SK-N-SH treated with all-trans-retinoic acid at 6 μM for 48 hours (cell line): Measurements from ENCODE around the gene ANKRD33B.

Experiments
- ATAC-seq: fragments of 200-7000 bp; cut with Tn5 transposase; 3 replicates; pipeline ENCODE4 v1.9.1; 2020; ENCODE audit warnings: mild to moderate bottlenecking, moderate library complexity
- ARNTL ChIP-seq: fragments of 450-650 bp; formaldehyde crosslinking; IDR thresholded peaks from 2 replicates; pipeline ENCODE4 v1.5.0; 2020; ENCODE audit warnings: low read depth, mild to moderate bottlenecking, moderate library complexity, borderline replicate concordance
- BACH2 ChIP-seq: fragments of 250-450 bp; sonication (Bioruptor Pico); IDR thresholded peaks from 2 replicates; pipeline ENCODE4 v1.9.0; 2021; ENCODE audit warnings: mild to moderate bottlenecking, borderline replicate concordance
- CSDC2 ChIP-seq: fragments of 250-450 bp; sonication (Bioruptor Pico); IDR thresholded peaks from 2 replicates; pipeline ENCODE4 v1.5.0; 2020; ENCODE audit warnings: mild to moderate bottlenecking, moderate library complexity
- CSRNP3 ChIP-seq: fragments of 250-450 bp; sonication (Bioruptor Pico); IDR thresholded peaks from 2 replicates; pipeline ENCODE4 v1.5.1; 2021; ENCODE audit warnings: mild to moderate bottlenecking, moderate library complexity
- ESRRG ChIP-seq: fragments of 250-450 bp; sonication (Bioruptor Pico); IDR thresholded peaks from 2 replicates; pipeline ENCODE4 v1.6.1; 2021; ENCODE audit warnings: mild to moderate bottlenecking
- GLIS3 ChIP-seq: fragments of 250-450 bp; sonication (Bioruptor Pico); IDR thresholded peaks from 2 replicates; pipeline ENCODE4 v1.5.0; 2020; ENCODE audit warnings: mild to moderate bottlenecking, moderate library complexity
- ISL1 ChIP-seq: fragments of 250-450 bp; sonication (Bioruptor Pico); IDR thresholded peaks from 2 replicates; pipeline ENCODE4 v2.1.2; 2022; ENCODE audit warnings: mild to moderate bottlenecking, moderate library complexity
- OSR1 ChIP-seq: fragments of 250-450 bp; sonication (Bioruptor Pico); IDR thresholded peaks from 2 replicates; pipeline ENCODE4 v1.8.0; 2022; ENCODE audit warnings: moderate library complexity, mild to moderate bottlenecking, inconsistent platforms
- POU6F1 ChIP-seq: fragments of 250-450 bp; sonication (Bioruptor Pico); IDR thresholded peaks from 2 replicates; pipeline ENCODE4 v1.8.0; 2021; ENCODE audit warnings: low read depth, mild to moderate bottlenecking, moderate library complexity, borderline replicate concordance
- PPARA ChIP-seq: fragments of 250-450 bp; sonication (Bioruptor Pico); IDR thresholded peaks from 2 replicates; pipeline ENCODE4 v1.5.0; 2020; ENCODE audit warnings: mild to moderate bottlenecking, borderline replicate concordance
- RARB ChIP-seq: fragments of 250-450 bp; sonication (Bioruptor Pico); IDR thresholded peaks from 2 replicates; pipeline ENCODE4 v1.8.0; 2021; ENCODE audit warnings: mild to moderate bottlenecking, moderate library complexity
- SNAI2 ChIP-seq: fragments of 250-450 bp; sonication (Bioruptor Pico); IDR thresholded peaks from 2 replicates; pipeline ENCODE4 v1.5.0; 2020; ENCODE audit warnings: mild to moderate bottlenecking, moderate library complexity
- TCF4 ChIP-seq: fragments of 250-450 bp; sonication (Bioruptor Pico); IDR thresholded peaks from 2 replicates; pipeline ENCODE4 v1.8.0; 2021; ENCODE audit warnings: mild to moderate bottlenecking, moderate library complexity, borderline replicate concordance
- ZC3H10 ChIP-seq: fragments of 250-450 bp; sonication (Bioruptor Pico); IDR thresholded peaks from 2 replicates; pipeline ENCODE4 v1.5.1; 2021; ENCODE audit warnings: mild to moderate bottlenecking, moderate library complexity
- ZFP3 ChIP-seq: fragments of 250-450 bp; sonication (Bioruptor Pico); IDR thresholded peaks from 2 replicates; pipeline ENCODE4 v1.5.0; 2020; ENCODE audit warnings: mild to moderate bottlenecking, moderate library complexity
- ZFP30 ChIP-seq: fragments of 450-650 bp; formaldehyde crosslinking; IDR thresholded peaks from 2 replicates; pipeline ENCODE4 v1.5.0; 2022; ENCODE audit warnings: mild to moderate bottlenecking, moderate library complexity
- ZNF565 ChIP-seq: fragments of 450-650 bp; formaldehyde crosslinking; conservative IDR thresholded peaks from 2 replicates; pipeline ENCODE4 v1.5.0; 2020; ENCODE audit warnings: low read depth, mild to moderate bottlenecking, moderate library complexity
- ZNF70 ChIP-seq: fragments of 450-650 bp; formaldehyde crosslinking; IDR thresholded peaks from 2 replicates; pipeline ENCODE4 v1.5.0; 2020; ENCODE audit warnings: mild to moderate bottlenecking, moderate library complexity
- ZNF8 ChIP-seq: fragments of 450-650 bp; formaldehyde crosslinking; IDR thresholded peaks from 2 replicates; pipeline ENCODE4 v1.5.0; 2020; ENCODE audit warnings: mild to moderate bottlenecking, moderate library complexity
- TF ChIP-seq, protein P1 (sequence below): fragments of 250-450 bp; sonication (Bioruptor Pico); IDR thresholded peaks from 2 replicates; pipeline ENCODE4 v1.8.0; 2020; ENCODE audit warnings: mild to moderate bottlenecking, moderate library complexity, borderline replicate concordance

Gene ANKRD33B

GRCh38 chr5:10667431-10668057 lies 103.7 kb downstream of the ANKRD33B start:
- no peak for ATAC-seq
- TF ChIP-seq ZNF565 (CRISPR knock-in tag) (no peak), CSDC2 (CRISPR knock-in tag) (no peak), CSRNP3 (CRISPR knock-in tag) (no peak), ZFP30 (CRISPR knock-in tag) (no peak)
- TF ChIP-seq, protein P1, sequence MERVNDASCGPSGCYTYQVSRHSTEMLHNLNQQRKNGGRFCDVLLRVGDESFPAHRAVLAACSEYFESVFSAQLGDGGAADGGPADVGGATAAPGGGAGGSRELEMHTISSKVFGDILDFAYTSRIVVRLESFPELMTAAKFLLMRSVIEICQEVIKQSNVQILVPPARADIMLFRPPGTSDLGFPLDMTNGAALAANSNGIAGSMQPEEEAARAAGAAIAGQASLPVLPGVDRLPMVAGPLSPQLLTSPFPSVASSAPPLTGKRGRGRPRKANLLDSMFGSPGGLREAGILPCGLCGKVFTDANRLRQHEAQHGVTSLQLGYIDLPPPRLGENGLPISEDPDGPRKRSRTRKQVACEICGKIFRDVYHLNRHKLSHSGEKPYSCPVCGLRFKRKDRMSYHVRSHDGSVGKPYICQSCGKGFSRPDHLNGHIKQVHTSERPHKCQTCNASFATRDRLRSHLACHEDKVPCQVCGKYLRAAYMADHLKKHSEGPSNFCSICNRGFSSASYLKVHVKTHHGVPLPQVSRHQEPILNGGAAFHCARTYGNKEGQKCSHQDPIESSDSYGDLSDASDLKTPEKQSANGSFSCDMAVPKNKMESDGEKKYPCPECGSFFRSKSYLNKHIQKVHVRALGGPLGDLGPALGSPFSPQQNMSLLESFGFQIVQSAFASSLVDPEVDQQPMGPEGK (CRISPR knock-in tag), result no peak

DNA sequence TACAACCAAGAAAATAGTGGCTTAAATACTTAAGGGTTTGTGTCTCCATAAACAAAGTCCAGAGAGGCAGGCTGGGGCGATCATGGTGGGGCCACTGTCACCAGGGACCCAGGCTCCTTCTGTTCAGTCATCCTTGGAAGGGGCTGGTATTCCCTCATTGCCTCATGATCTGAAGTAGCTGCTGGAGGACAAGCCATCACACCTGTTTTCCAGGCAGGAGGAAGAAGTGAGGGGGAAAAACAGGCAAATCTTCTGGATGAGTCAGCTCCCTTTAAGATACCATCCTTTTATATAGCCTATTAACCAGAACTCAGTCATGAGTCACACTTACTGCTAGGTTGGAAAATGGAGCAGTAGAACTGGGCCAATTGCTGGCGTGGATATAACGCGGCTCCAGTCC lies 104.8 kb downstream of the ANKRD33B start:
- no peak for ATAC-seq
- TF ChIP-seq GLIS3, result no peak
- TF ChIP-seq, protein P1 (CRISPR knock-in tag), result no peak
- TF ChIP-seq SNAI2 (CRISPR knock-in tag), result no peak

- no peak for TF ChIP-seq TCF4 (CRISPR knock-in tag)
- no peak for TF ChIP-seq SNAI2 (CRISPR knock-in tag)
- TF ChIP-seq CSDC2 (CRISPR knock-in tag), result no peak
- no peak for TF ChIP-seq ARNTL (CRISPR knock-in tag)
- TF ChIP-seq ZNF70, result no peak
- TF ChIP-seq ZC3H10 (CRISPR knock-in tag), result no peak
- no peak for TF ChIP-seq PPARA (CRISPR knock-in tag)
- no peak for TF ChIP-seq POU6F1 (CRISPR knock-in tag)
- TF ChIP-seq BACH2 (CRISPR knock-in tag), result no peak
- TF ChIP-seq OSR1 (CRISPR knock-in tag), result no peak
- TF ChIP-seq ZFP30 (CRISPR knock-in tag), result no peak
- no peak for TF ChIP-seq RARB (CRISPR knock-in tag)
- no peak for TF ChIP-seq ZFP3 (CRISPR knock-in tag)
- no peak for TF ChIP-seq ISL1 (CRISPR knock-in tag)
- no peak for ATAC-seq
Observed at GRCh38 chr5:10669983-10670382, 106.1 kb downstream of the ANKRD33B start.

- TF ChIP-seq ZNF8 (no peak), PPARA (CRISPR knock-in tag) (no peak), ESRRG (CRISPR knock-in tag) (no peak), BACH2 (CRISPR knock-in tag) (no peak), ISL1 (CRISPR knock-in tag) (0 out of 2 replicates have a peak, but pooled peaks have one; percentile 9)
- no peak; the same call in 1 of the 3 replicates for ATAC-seq
Observed at GRCh38 chr5:10671041-10672008, 107.5 kb downstream of the ANKRD33B start.
